K562 (cell line): Measurements from ENCODE around the gene MPZL1. TPM values are rescaled to one million over a fixed set of nuclear protein-coding genes. Genes with fewer than 3 reads are reported as not detected.

Experiments
- ARNT ChIP-seq, 2 experiments: fragments of 450-650 bp; IDR thresholded peaks; 2 replicates each; pipeline ENCODE4 v1.6.1; 2016; ENCODE audit warnings: mild to moderate bottlenecking in 1 of 2
- ESRRA ChIP-seq: fragments of 450-650 bp; IDR thresholded peaks from 2 replicates; pipeline ENCODE4 v1.6.1; 2014; ENCODE audit warnings: low read depth, mild to moderate bottlenecking, moderate library complexity, borderline replicate concordance
- ETV1 ChIP-seq: fragments of 450-650 bp; conservative IDR thresholded peaks from 2 replicates; pipeline ENCODE4 v1.6.1; 2016; ENCODE audit warnings: missing genetic modification characterization, control low read depth, low read depth, missing compliant biosample characterization
- HCFC1 ChIP-seq: IDR thresholded peaks from 2 replicates; pipeline ENCODE4 v1.6.1; 2012; ENCODE audit warnings: low read depth, low read length, improper control_type of control experiment
- JUN ChIP-seq, 2 experiments: sonication (generic) in 1 of 2; formaldehyde crosslinking in 1 of 2; IDR thresholded peaks; 2 replicates each; pipeline versions ENCODE4 v1.6.1 to v1.8.0; 2012 to 2022; ENCODE audit warnings: borderline replicate concordance in 2 of 2, mild to moderate bottlenecking in 2 of 2, improper control_type of control experiment in 1 of 2, low read depth in 1 of 2, low read length in 1 of 2, missing genetic modification reagents in 1 of 2
- MAFK ChIP-seq: IDR thresholded peaks from 2 replicates; pipeline ENCODE4 v1.6.1; 2011; ENCODE audit warnings: low read length, improper control_type of control experiment
- MYC ChIP-seq, 2 experiments: fragments of 250-450 bp in 1 of 2; sonication (Bioruptor Pico) in 1 of 2; IDR thresholded peaks; 2 replicates each; pipeline versions ENCODE4 v1.5.1 to v1.6.1; 2012 to 2021; ENCODE audit warnings: low read depth in 2 of 2, borderline replicate concordance in 1 of 2, improper control_type of control experiment in 1 of 2, low read length in 1 of 2, mild to moderate bottlenecking in 1 of 2, moderate library complexity in 1 of 2
- NONO ChIP-seq, 2 experiments: fragments of 200-400 bp in 1 of 2; fragments of 450-650 bp in 1 of 2; formaldehyde crosslinking in 1 of 2; IDR thresholded peaks; 2 replicates each; pipeline ENCODE4 v1.6.1; 2017; ENCODE audit warnings: low read depth in 2 of 2, mild to moderate bottlenecking in 2 of 2, moderate library complexity in 2 of 2, low read length in 1 of 2
- PYGO2 ChIP-seq: fragments of 450-650 bp; IDR thresholded peaks from 2 replicates; pipeline ENCODE4 v1.6.1; 2016; ENCODE audit warnings: mild to moderate bottlenecking, missing genetic modification characterization, moderate library complexity, missing compliant biosample characterization
- SOX6 ChIP-seq: fragments of 450-650 bp; IDR thresholded peaks from 2 replicates; pipeline ENCODE4 v1.6.1; 2014; ENCODE audit warnings: mild to moderate bottlenecking
- STAT5A ChIP-seq: IDR thresholded peaks from 2 replicates; pipeline ENCODE4 v1.6.1; 2012; ENCODE audit warnings: low read length, inconsistent platforms, borderline replicate concordance
- TBP ChIP-seq: optimal IDR thresholded peaks from 2 replicates; pipeline ENCODE3; 2011; ENCODE audit warnings: low read depth, low read length, improper control_type of control experiment
- TCF3 ChIP-seq: sonication (generic); formaldehyde crosslinking; IDR thresholded peaks from 2 replicates; pipeline ENCODE4 v1.4.0; 2020; ENCODE audit warnings: mild to moderate bottlenecking, missing genetic modification reagents
- TEAD1 ChIP-seq, 2 experiments: fragments of 450-650 bp in 1 of 2; sonication (generic) in 1 of 2; formaldehyde crosslinking; IDR thresholded peaks; 2 replicates each; pipeline versions ENCODE4 v1.4.0 to v1.8.0; 2020 to 2022; ENCODE audit warnings: mild to moderate bottlenecking in 2 of 2, missing genetic modification reagents in 1 of 2
- ZBED1 ChIP-seq: IDR thresholded peaks from 2 replicates; pipeline ENCODE4 v1.6.1; 2014
- polyA plus RNA-seq, 8 experiments: library from polyadenylated mRNA; depleted of rRNA in 4 of 8; stranded (reverse) in 5 of 8; unstranded in 3 of 8; fragments of >200 nt; fragmentation: Nextera tagmentation in 2 of 8; fragmentation: Illumina TruSeq in 1 of 8; extraction: Ambion mirVana in 2 of 8; extraction: Trizol in 1 of 8; gene quantifications; 2 replicates each; pipeline versions ENCODE4 v1.2.1 to v1.2.3, GENCODE V29; 2011 to 2014; ENCODE audit warnings: inconsistent platforms in 1 of 8, missing spikeins in 1 of 8
- total RNA-seq, 7 experiments: library from RNA; depleted of rRNA in 6 of 7; stranded (reverse); fragments of >200 nt in 6 of 7; fragmentation: Illumina TruSeq in 2 of 7; extraction: Trizol in 2 of 7; gene quantifications; 2 replicates each; pipeline versions ENCODE4 v1.2.1 to v1.2.3, GENCODE V29; 2011 to 2021; ENCODE audit warnings: low replicate concordance in 1 of 7
- TF ChIP-seq, protein P1 (sequence below): fragments of 200-600 bp; sonication (generic); IDR thresholded peaks from one replicate; pipeline ENCODE4 v1.6.1; 2012; ENCODE audit warnings: mild to moderate bottlenecking, low read depth, low read length, inconsistent platforms

Gene MPZL1
- total and polyA plus RNA-seq, 9 of the 15 experiments (the other 6 are each of a cell fraction or from before 2014, with no cell fraction given), result 14.5 to 153 (median 66.5) TPM

- TF ChIP-seq, protein P1, sequence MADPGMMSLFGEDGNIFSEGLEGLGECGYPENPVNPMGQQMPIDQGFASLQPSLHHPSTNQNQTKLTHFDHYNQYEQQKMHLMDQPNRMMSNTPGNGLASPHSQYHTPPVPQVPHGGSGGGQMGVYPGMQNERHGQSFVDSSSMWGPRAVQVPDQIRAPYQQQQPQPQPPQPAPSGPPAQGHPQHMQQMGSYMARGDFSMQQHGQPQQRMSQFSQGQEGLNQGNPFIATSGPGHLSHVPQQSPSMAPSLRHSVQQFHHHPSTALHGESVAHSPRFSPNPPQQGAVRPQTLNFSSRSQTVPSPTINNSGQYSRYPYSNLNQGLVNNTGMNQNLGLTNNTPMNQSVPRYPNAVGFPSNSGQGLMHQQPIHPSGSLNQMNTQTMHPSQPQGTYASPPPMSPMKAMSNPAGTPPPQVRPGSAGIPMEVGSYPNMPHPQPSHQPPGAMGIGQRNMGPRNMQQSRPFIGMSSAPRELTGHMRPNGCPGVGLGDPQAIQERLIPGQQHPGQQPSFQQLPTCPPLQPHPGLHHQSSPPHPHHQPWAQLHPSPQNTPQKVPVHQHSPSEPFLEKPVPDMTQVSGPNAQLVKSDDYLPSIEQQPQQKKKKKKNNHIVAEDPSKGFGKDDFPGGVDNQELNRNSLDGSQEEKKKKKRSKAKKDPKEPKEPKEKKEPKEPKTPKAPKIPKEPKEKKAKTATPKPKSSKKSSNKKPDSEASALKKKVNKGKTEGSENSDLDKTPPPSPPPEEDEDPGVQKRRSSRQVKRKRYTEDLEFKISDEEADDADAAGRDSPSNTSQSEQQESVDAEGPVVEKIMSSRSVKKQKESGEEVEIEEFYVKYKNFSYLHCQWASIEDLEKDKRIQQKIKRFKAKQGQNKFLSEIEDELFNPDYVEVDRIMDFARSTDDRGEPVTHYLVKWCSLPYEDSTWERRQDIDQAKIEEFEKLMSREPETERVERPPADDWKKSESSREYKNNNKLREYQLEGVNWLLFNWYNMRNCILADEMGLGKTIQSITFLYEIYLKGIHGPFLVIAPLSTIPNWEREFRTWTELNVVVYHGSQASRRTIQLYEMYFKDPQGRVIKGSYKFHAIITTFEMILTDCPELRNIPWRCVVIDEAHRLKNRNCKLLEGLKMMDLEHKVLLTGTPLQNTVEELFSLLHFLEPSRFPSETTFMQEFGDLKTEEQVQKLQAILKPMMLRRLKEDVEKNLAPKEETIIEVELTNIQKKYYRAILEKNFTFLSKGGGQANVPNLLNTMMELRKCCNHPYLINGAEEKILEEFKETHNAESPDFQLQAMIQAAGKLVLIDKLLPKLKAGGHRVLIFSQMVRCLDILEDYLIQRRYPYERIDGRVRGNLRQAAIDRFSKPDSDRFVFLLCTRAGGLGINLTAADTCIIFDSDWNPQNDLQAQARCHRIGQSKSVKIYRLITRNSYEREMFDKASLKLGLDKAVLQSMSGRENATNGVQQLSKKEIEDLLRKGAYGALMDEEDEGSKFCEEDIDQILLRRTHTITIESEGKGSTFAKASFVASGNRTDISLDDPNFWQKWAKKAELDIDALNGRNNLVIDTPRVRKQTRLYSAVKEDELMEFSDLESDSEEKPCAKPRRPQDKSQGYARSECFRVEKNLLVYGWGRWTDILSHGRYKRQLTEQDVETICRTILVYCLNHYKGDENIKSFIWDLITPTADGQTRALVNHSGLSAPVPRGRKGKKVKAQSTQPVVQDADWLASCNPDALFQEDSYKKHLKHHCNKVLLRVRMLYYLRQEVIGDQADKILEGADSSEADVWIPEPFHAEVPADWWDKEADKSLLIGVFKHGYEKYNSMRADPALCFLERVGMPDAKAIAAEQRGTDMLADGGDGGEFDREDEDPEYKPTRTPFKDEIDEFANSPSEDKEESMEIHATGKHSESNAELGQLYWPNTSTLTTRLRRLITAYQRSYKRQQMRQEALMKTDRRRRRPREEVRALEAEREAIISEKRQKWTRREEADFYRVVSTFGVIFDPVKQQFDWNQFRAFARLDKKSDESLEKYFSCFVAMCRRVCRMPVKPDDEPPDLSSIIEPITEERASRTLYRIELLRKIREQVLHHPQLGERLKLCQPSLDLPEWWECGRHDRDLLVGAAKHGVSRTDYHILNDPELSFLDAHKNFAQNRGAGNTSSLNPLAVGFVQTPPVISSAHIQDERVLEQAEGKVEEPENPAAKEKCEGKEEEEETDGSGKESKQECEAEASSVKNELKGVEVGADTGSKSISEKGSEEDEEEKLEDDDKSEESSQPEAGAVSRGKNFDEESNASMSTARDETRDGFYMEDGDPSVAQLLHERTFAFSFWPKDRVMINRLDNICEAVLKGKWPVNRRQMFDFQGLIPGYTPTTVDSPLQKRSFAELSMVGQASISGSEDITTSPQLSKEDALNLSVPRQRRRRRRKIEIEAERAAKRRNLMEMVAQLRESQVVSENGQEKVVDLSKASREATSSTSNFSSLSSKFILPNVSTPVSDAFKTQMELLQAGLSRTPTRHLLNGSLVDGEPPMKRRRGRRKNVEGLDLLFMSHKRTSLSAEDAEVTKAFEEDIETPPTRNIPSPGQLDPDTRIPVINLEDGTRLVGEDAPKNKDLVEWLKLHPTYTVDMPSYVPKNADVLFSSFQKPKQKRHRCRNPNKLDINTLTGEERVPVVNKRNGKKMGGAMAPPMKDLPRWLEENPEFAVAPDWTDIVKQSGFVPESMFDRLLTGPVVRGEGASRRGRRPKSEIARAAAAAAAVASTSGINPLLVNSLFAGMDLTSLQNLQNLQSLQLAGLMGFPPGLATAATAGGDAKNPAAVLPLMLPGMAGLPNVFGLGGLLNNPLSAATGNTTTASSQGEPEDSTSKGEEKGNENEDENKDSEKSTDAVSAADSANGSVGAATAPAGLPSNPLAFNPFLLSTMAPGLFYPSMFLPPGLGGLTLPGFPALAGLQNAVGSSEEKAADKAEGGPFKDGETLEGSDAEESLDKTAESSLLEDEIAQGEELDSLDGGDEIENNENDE, result no peak
- TF ChIP-seq ARNT (IDR thresholded peaks at IDR 0.05), result peak in 1 of 2 experiments; percentile 62; a peak in 1 of 4 replicates
- 0 out of 2 replicates have a peak, but pooled peaks have one; percentile 25 for TF ChIP-seq TCF3
- peak; percentile 48 for TF ChIP-seq TBP
- peak; percentile 89 for TF ChIP-seq MAFK
- TF ChIP-seq JUN (IDR thresholded peaks at IDR 0.05; ENCODE audit: borderline replicate concordance, low read depth, low read length), result 0 out of 2 replicates have a peak, but pooled peaks have one; percentile 26
- TF ChIP-seq JUN (CRISPR knock-in tag; IDR thresholded peaks at IDR 0.05; ENCODE audit: borderline replicate concordance), result no peak
- peak; percentile 90 for TF ChIP-seq ESRRA
- TF ChIP-seq SOX6, result peak; percentile 91
- TF ChIP-seq MYC (IDR thresholded peaks at IDR 0.05; ENCODE audit: low read depth, low read length), result peak; percentile 72
- TF ChIP-seq MYC (CRISPR knock-in tag; IDR thresholded peaks at IDR 0.05; ENCODE audit: borderline replicate concordance, low read depth), result no peak
- TF ChIP-seq TEAD1 (CRISPR knock-in tag; IDR thresholded peaks at IDR 0.05), result peak in 1 of 2 experiments; percentile 51; a peak in 1 of 4 replicates
- TF ChIP-seq PYGO2, result no peak
- TF ChIP-seq STAT5A, result no peak
- 0 out of 2 replicates have a peak, but pooled peaks have one; percentile 32 for TF ChIP-seq ETV1
- no peak for TF ChIP-seq HCFC1
- peak in 1 of 2 experiments; percentile 76; a peak in 1 of 4 replicates for TF ChIP-seq NONO (IDR thresholded peaks at IDR 0.05; ENCODE audit: low read depth in 2 of 2, low read length in 1 of 2)
- no peak for TF ChIP-seq ZBED1
Measured at GRCh38 chr1:167803358-167804207, 81.8 kb downstream of the MPZL1 start (continued).
